GM12878 (cell line): Measurements from ENCODE around the gene SPN. TPM values are rescaled to one million over a fixed set of nuclear protein-coding genes. Genes with fewer than 3 reads are reported as not detected.

Experiments used
- ATAC-seq: fragments of 200-7000 bp; cut with Tn5 transposase; 3 replicates; pipeline ENCODE4 v1.9.1; 2020; ENCODE audit warnings: mild to moderate bottlenecking, moderate library complexity
- BruUV-seq: library from RNA; stranded (reverse); fragments of 400-500 nt; replicated peaks from 2 replicates; lab custom pipeline; 2021; lab: Mats Ljungman, UMichigan
- CTCF ChIA-PET: fragments of 300-600 bp; sonication (Branson Sonifier 250); formaldehyde crosslinking; extraction: SDS; loops from one replicate; lab custom pipeline; 2021; ENCODE audit warnings: inconsistent platforms; lab: Yijun Ruan, JAX
- POLR2A ChIA-PET: fragments of 350-600 bp; formaldehyde crosslinking; extraction: SDS; loops from one replicate; lab custom pipeline; 2021; ENCODE audit warnings: inconsistent platforms; lab: Charles Lee
- RAD21 ChIA-PET: fragments of 300-600 bp; sonication (Branson Sonifier 250); formaldehyde crosslinking; loops from one replicate; lab custom pipeline; 2023; ENCODE audit warnings: antibody characterized with exemption; ENCODE audit not compliant: unreplicated experiment; lab: Charles Lee
- SMC1A ChIA-PET: fragments of 300-600 bp; sonication (Branson Sonifier 250); formaldehyde crosslinking; loops from one replicate; lab custom pipeline; 2023; ENCODE audit not compliant: unreplicated experiment, uncharacterized antibody; lab: Charles Lee
- DNase-seq: peaks from one replicate; pipeline ENCODE4 v3.0.0-alpha.2; 2011; ENCODE audit warnings: low read depth, low spot score
- FAIRE-seq: peaks from 3 replicates; lab custom pipeline; 2011; peaks lifted over from hg19 to GRCh38; lab: Jason Lieb, UNC
- H2AFZ ChIP-seq: 2 replicates; pipeline ENCODE4 v1.6.0; 2011; ENCODE audit warnings: low read depth, low read length, control low read depth; ENCODE audit not compliant: control insufficient read depth
- H3K27ac ChIP-seq: 2 replicates; pipeline ENCODE4 v1.5.1; 2011; ENCODE audit warnings: control low read depth; ENCODE audit not compliant: control insufficient read depth, insufficient read depth
- H3K27me3 ChIP-seq, 2 experiments: replicated peaks in 1 of 2; 2 replicates each; pipeline versions ENCODE4 v1.6.0 to v1.6.1; 2011; ENCODE audit warnings: low read length in 1 of 2; ENCODE audit not compliant: control insufficient read depth in 2 of 2, insufficient read depth in 2 of 2
- H3K36me3 ChIP-seq, 2 experiments: 2 replicates each; pipeline ENCODE4 v1.5.1; 2011; ENCODE audit warnings: low read length in 1 of 2; ENCODE audit not compliant: control insufficient read depth in 2 of 2, insufficient read depth in 2 of 2
- H3K4me1 ChIP-seq: 2 replicates; pipeline ENCODE4 v1.6.1; 2011; ENCODE audit warnings: mild to moderate bottlenecking, low read length, moderate library complexity, mixed read lengths; ENCODE audit not compliant: control insufficient read depth, insufficient read depth
- H3K4me2 ChIP-seq: 2 replicates; pipeline ENCODE4 v1.6.0; 2011; ENCODE audit warnings: control low read depth; ENCODE audit not compliant: control insufficient read depth, insufficient read depth
- H3K4me3 ChIP-seq: fragments of 200-600 bp; sonication (generic); 2 replicates; pipeline ENCODE4 v1.5.1; 2016
- H3K79me2 ChIP-seq: 2 replicates; pipeline ENCODE4 v1.6.0; 2011; ENCODE audit warnings: low read length; ENCODE audit not compliant: control insufficient read depth, insufficient read depth
- H3K9ac ChIP-seq: 2 replicates; pipeline ENCODE4 v1.8.0; 2011; ENCODE audit warnings: low read length, control low read depth, mixed read lengths; ENCODE audit not compliant: control insufficient read depth, insufficient read depth
- H3K9me3 ChIP-seq: replicated peaks from 3 replicates; pipeline ENCODE4 v1.5.1; 2011; ENCODE audit warnings: mild to moderate bottlenecking, low read length; ENCODE audit not compliant: control insufficient read depth, insufficient read depth
- H4K20me1 ChIP-seq: 2 replicates; pipeline ENCODE4 v1.6.0; 2011; ENCODE audit not compliant: control insufficient read depth, insufficient read depth
- CTCF ChIP-seq, 3 experiments: IDR thresholded peaks in 2 of 3; conservative IDR thresholded peaks in 1 of 3; 2 replicates each; pipeline ENCODE4 v1.5.1; 2011; ENCODE audit warnings: low read depth in 3 of 3, low read length in 3 of 3, mild to moderate bottlenecking in 3 of 3, control low read depth in 2 of 3, moderate library complexity in 2 of 3, inconsistent platforms in 1 of 3, mixed read lengths in 1 of 3; ENCODE audit not compliant: control insufficient read depth in 2 of 3, insufficient read depth in 1 of 3; ENCODE audit errors: extremely low read depth in 1 of 3
- E2F4 ChIP-seq: IDR thresholded peaks from 2 replicates; pipeline ENCODE4 v1.6.1; 2012; ENCODE audit warnings: low read depth, low read length, improper control_type of control experiment
- E2F8 ChIP-seq: fragments of 450-650 bp; IDR thresholded peaks from 2 replicates; pipeline ENCODE4 v1.6.1; 2018; ENCODE audit warnings: mild to moderate bottlenecking, low read depth, moderate library complexity; ENCODE audit not compliant: partially characterized antibody
- JUNB ChIP-seq: IDR thresholded peaks from 2 replicates; pipeline ENCODE4 v1.6.1; 2016; ENCODE audit warnings: antibody characterized with exemption, mild to moderate bottlenecking
- MTA3 ChIP-seq: IDR thresholded peaks from 2 replicates; pipeline ENCODE4 v1.6.1; 2012; ENCODE audit warnings: low read length, inconsistent platforms, borderline replicate concordance
- SMARCA5 ChIP-seq: fragments of 450-650 bp; IDR thresholded peaks from 2 replicates; pipeline ENCODE4 v1.6.1; 2017; ENCODE audit warnings: mild to moderate bottlenecking
- SP1 ChIP-seq: IDR thresholded peaks from one replicate; pipeline ENCODE4 v1.6.1; 2011; ENCODE audit warnings: low read depth, low read length
- WRNIP1 ChIP-seq: IDR thresholded peaks from 2 replicates; pipeline ENCODE4 v1.6.1; 2011; ENCODE audit warnings: low read depth, low read length, improper control_type of control experiment, borderline replicate concordance
- ZNF687 ChIP-seq: fragments of 450-650 bp; IDR thresholded peaks from 2 replicates; pipeline ENCODE4 v1.6.1; 2017; ENCODE audit warnings: mild to moderate bottlenecking, moderate library complexity
- WGBS: methylation state at CpG from one replicate; pipeline ENCODE4 v1.1.6; 2016; ENCODE audit warnings: low lambda C conversion rate; ENCODE audit not compliant: insufficient replicate concordance, insufficient coverage; ENCODE audit errors: missing lambda C conversion rate; 5-methylcytosine and 5-hydroxymethylcytosine counted together
- in situ Hi-C: fragments of 300-500 bp; cut with MboI; formaldehyde crosslinking; loops from 9 replicates; pipeline ENCODE4 v1.14.3; 2018; ENCODE audit warnings: mixed read lengths
- intact Hi-C: fragments of 100-400 bp; cut with micrococcal nuclease; formaldehyde crosslinking; loops from one replicate; pipeline ENCODE4 v1.14.2; 2022; ENCODE audit not compliant: unreplicated experiment
- polyA plus RNA-seq, 11 experiments: library from polyadenylated mRNA; depleted of rRNA in 4 of 11; unstranded in 6 of 11; stranded (reverse) in 5 of 11; fragments of >200 nt; fragmentation: Nextera tagmentation in 4 of 11; fragmentation: Illumina TruSeq in 1 of 11; extraction: Ambion mirVana in 4 of 11; extraction: Trizol in 1 of 11; gene quantifications; 1 replicate in 1 of 11; 2 replicates in 10 of 11; pipeline versions ENCODE4 v1.2.1 to v1.2.3, GENCODE V29; 2011 to 2016; ENCODE audit warnings: inconsistent platforms in 2 of 11, missing spikeins in 2 of 11, low read depth in 1 of 11
- total RNA-seq, 4 experiments: library from RNA; depleted of rRNA in 3 of 4; stranded (reverse); fragments of >200 nt in 3 of 4; fragmentation: Illumina TruSeq in 1 of 4; extraction: Trizol in 1 of 4; gene quantifications; 2 replicates each; pipeline versions ENCODE4 v1.2.1 to v1.2.3, GENCODE V29; 2013 to 2021

Gene SPN
- total and polyA plus RNA-seq, 10 of the 15 experiments (the other 5 are each of a cell fraction or from before 2014, with no cell fraction given) = 16.2 to 173 (median 92.7) TPM

GRCh38 chr16:29644973-29645693 is 17.9 kb upstream of the SPN start (continued):
- no peak; the same call in 1 of the 2 replicates for TF ChIP-seq ZNF687

- H3K9ac ChIP-seq = no peak overlapping the region; the same call in 1 of the 2 replicates
- ChIA-PET POLR2A (interaction anchor here (0.9 to 3.5 kb wide), 8 partner anchors 8 to 170 kb away, joined by 3 to 38 read pairs (median 4); partner anchors contain the start of genes PAGR1 and SPN), CTCF (interaction anchor here (0.7 to 1.0 kb wide), 6 partner anchors 9 to 64 kb away, joined by 3 to 4 read pairs (median 3); no protein-coding TSS in a partner anchor), SMC1A (interaction anchor here (0.6 to 5.1 kb wide), 5 partner anchors 9 to 150 kb away, joined by 3 to 49 read pairs (median 3); partner anchors contain the start of gene SPN), RAD21 (interaction anchor here (1.0 to 4.4 kb wide), 6 partner anchors 9 to 56 kb away, joined by 3 to 50 read pairs (median 6); partner anchors contain the start of gene SPN)
- no TSS peak for BruUV-seq
- H3K36me3 ChIP-seq = no peaks in the 10 kb centered on the region
- no peak overlapping the region for H3K4me3 ChIP-seq
- no peaks in the 10 kb centered on the region for H4K20me1 ChIP-seq
- peak overlapping the region; percentile 70 for H3K4me2 ChIP-seq
- in situ Hi-C loops = no loop called here
- H3K9me3 ChIP-seq = no peaks in the 10 kb centered on the region; the same call in 2 of the 3 replicates
- DNase-seq (peak; percentile 83), FAIRE-seq (peak; percentile 93), ATAC-seq (peak; percentile 77)
- peaks cover 45% of the 10 kb centered on the region for H3K4me1 ChIP-seq
- intact Hi-C loops = loop anchor here (1.0 to 2.0 kb wide), 2 partner anchors 16 to 33 kb away; no protein-coding TSS in a partner anchor
- H3K79me2 ChIP-seq = no peaks in the 10 kb centered on the region
- H3K27me3 ChIP-seq = no peaks in the 10 kb centered on the region
- H2AFZ ChIP-seq = peak overlapping the region; percentile 88
- H3K27ac ChIP-seq = peak overlapping the region; percentile 90
- WGBS = 16% methylated on average over 3 of the region's 4 CpGs
- TF ChIP-seq JUNB (no peak), SP1 (peak; percentile 44), E2F8 (no peak), WRNIP1 (no peak), MTA3 (no peak), E2F4 (no peak), CTCF (IDR thresholded peaks at IDR 0.05 in 2 of 3, conservative IDR thresholded peaks at IDR 0.05 in 1 of 3; ENCODE audit: control insufficient read depth in 2 of 3, extremely low read depth in 1 of 3, insufficient read depth in 1 of 3, low read depth in 3 of 3, low read length in 3 of 3) (no peak), SMARCA5 (peak; percentile 54; the same call in 1 of the 2 replicates)
Measured at GRCh38 chr16:29645694-29646187, 17.3 kb upstream of the SPN start.
